ENCODE measurements around the gene ST7.

DNA sequence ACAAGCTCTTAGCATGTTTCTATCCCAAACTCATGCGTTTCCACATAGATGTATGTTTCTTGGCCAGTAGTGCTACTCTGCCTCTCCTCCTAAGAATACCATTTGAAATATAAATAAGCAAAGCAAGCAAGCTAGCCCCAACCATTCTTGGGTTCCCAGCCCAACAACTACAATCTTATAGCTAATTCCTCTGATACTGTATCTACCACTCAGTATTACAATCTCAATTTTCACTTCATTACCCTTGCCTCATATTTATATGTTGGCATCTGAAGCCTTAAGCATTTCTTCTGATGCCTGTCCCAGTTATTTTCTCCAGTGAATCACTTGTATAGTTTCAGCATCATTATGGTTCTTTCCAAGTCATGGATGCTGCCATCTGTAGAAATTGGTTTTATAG, 181.1 kb downstream of the ST7 start:
- TF ChIP-seq SUZ12 (IDR thresholded peaks at IDR 0.05; ENCODE audit: extremely low read depth, insufficient read depth, insufficient read length): no peak
- no peak for TF ChIP-seq YY1 (IDR thresholded peaks at IDR 0.05; ENCODE audit: insufficient read depth, insufficient read length)
